SK-N-MC (cell line): Measurements from ENCODE around the gene FASTK.

Experiments used
- EZH2 ChIP-seq: fragments of 200-600 bp; sonication (generic); IDR thresholded peaks from one replicate; pipeline ENCODE4 v1.6.1; 2017; ENCODE audit warnings: antibody characterized with exemption
- FOXP2 ChIP-seq: optimal IDR thresholded peaks from 2 replicates; pipeline ENCODE3; 2011; ENCODE audit warnings: mild to moderate bottlenecking, moderate library complexity; ENCODE audit not compliant: insufficient read depth; ENCODE audit errors: extremely low read length, control extremely low read depth
- POLR2AphosphoS5 ChIP-seq: IDR thresholded peaks from 2 replicates; pipeline ENCODE4 v1.6.1; 2012; ENCODE audit warnings: mild to moderate bottlenecking, low read depth, low read length, borderline replicate concordance

DNA sequence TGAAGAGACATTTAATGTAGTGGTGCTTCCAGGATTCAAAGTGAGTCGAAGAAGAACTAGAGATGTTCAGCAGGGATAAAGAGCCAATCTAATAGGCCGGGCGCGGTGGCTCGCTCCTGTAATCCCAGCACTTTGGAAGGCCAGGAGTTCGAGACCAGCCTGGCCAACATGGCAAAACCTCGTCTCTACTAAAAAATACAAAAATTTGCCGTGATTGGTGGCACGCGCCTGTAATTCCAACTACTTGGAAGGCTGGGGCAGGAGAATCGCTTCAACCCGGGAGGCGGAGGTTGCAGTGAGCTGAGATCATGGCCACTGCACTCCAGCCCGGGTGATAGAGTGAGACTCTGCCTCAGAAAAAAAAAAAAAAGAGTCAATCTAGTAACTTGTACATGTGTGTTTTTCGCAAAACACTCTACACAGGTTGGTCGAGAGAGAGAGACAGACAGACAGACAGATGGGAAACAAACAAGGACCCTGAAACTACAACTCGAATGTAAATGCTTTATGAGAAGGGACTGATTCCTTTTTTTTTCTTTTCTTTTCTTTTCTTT is 51.6 kb downstream of the FASTK start:
- TF ChIP-seq EZH2 (no peak), POLR2AphosphoS5 (no peak), FOXP2 (no peak)
